ENCODE data around the gene DGCR6. TPM values are rescaled to one million over a fixed set of nuclear protein-coding genes. Genes with fewer than 3 reads are reported as not detected.
"Not testable (repeated sequence)": the region's sequence is repeated elsewhere in the genome, so short reads cannot be mapped to it uniquely, and the experiment has no call there.

DGCR6 gene
- 10 to 100 TPM in 3 of 4 donors, 1 to 10 TPM in 1; 8.6 to 33.1 (median 14.9) TPM for total RNA-seq

- H3K36me3 ChIP-seq: no peaks in the 10 kb centered on the region
- H3K4me1 ChIP-seq: no peaks in the 10 kb centered on the region
- peak within 1 kb of the TSS in 1 of 4 donors; percentile 35 for H3K4me3 ChIP-seq
- TF ChIP-seq POLR2A (IDR thresholded peaks at IDR 0.05) (no peak), CTCF (IDR thresholded peaks at IDR 0.05 in 4 of 5, conservative IDR thresholded peaks at IDR 0.05 in 1 of 5) (no peak)
- no peak for DNase-seq
- H3K27me3 ChIP-seq: no peaks in the 10 kb centered on the region
- H3K27ac ChIP-seq: peak within 1 kb of the TSS in 3 of 4 donors; percentile 72 to 75 (median 74)
- peak; percentile 56 to 78 for ATAC-seq
- intact Hi-C loops (cut with DNase I; ENCODE audit: low total_unique reads): no loop called here
- in situ Hi-C loops (cut with MboI; ENCODE audit: low sequenced_read_pairs in 4 of 4): no loop called here
- no peaks in the 10 kb centered on the region for H3K9me3 ChIP-seq
Measured at GRCh38 chr22:18905540-18906409, at the start of gene DGCR6. Gene DGCR6, plus strand, starts transcription at chr22:18906320. Its CDS starts 55 bp downstream, at chr22:18906375.

GRCh38 chr22:18859314-18859713, 46.8 kb upstream of the DGCR6 start:
- intact Hi-C loops (cut with DNase I; ENCODE audit: low total_unique reads); H3K9me3 ChIP-seq; H3K4me3 ChIP-seq; H3K4me1 ChIP-seq; DNase-seq; H3K36me3 ChIP-seq; ATAC-seq; H3K27me3 ChIP-seq; H3K27ac ChIP-seq; in situ Hi-C loops (cut with MboI; ENCODE audit: low sequenced_read_pairs in 4 of 4): not testable (repeated sequence)

GRCh38 chr22:18881260-18881659, 24.9 kb upstream of the DGCR6 start:
- H3K27me3 ChIP-seq; H3K36me3 ChIP-seq; H3K27ac ChIP-seq; ATAC-seq; in situ Hi-C loops (cut with MboI; ENCODE audit: low sequenced_read_pairs in 4 of 4); DNase-seq; H3K4me1 ChIP-seq; H3K4me3 ChIP-seq; H3K9me3 ChIP-seq; intact Hi-C loops (cut with DNase I; ENCODE audit: low total_unique reads): not testable (repeated sequence)

GRCh38 chr22:18884465-18884864, 21.7 kb upstream of the DGCR6 start:
- H3K9me3 ChIP-seq; H3K4me3 ChIP-seq; DNase-seq; intact Hi-C loops (cut with DNase I; ENCODE audit: low total_unique reads); in situ Hi-C loops (cut with MboI; ENCODE audit: low sequenced_read_pairs in 4 of 4); H3K36me3 ChIP-seq; H3K27me3 ChIP-seq; ATAC-seq; H3K27ac ChIP-seq; H3K4me1 ChIP-seq: not testable (repeated sequence)

- H3K4me1 ChIP-seq: no peaks in the 10 kb centered on the region
- H3K27ac ChIP-seq: no peak overlapping the region
- no peak for TF ChIP-seq POLR2A (IDR thresholded peaks at IDR 0.05)
- no peak for ATAC-seq
- H3K27me3 ChIP-seq: no peaks in the 10 kb centered on the region
- H3K36me3 ChIP-seq: no peaks in the 10 kb centered on the region
- no peak for DNase-seq
- H3K4me3 ChIP-seq: no peak overlapping the region
- intact Hi-C loops (cut with DNase I; ENCODE audit: low total_unique reads) (no loop called here), in situ Hi-C loops (cut with MboI; ENCODE audit: low sequenced_read_pairs in 4 of 4) (no loop called here)
- no peaks in the 10 kb centered on the region for H3K9me3 ChIP-seq
Measured at GRCh38 chr22:18888115-18888514, 18.0 kb upstream of the DGCR6 start.

GRCh38 chr22:18890510-18891192, 15.5 kb upstream of the DGCR6 start:
- intact Hi-C loops (cut with DNase I; ENCODE audit: low total_unique reads); DNase-seq; H3K36me3 ChIP-seq; H3K27me3 ChIP-seq; H3K4me1 ChIP-seq; H3K4me3 ChIP-seq; H3K27ac ChIP-seq; in situ Hi-C loops (cut with MboI; ENCODE audit: low sequenced_read_pairs in 4 of 4); H3K9me3 ChIP-seq: not testable (repeated sequence)
- ATAC-seq: peak in 1 of 2 donors; percentile 56

- in situ Hi-C loops (cut with MboI; ENCODE audit: low sequenced_read_pairs in 4 of 4); H3K27me3 ChIP-seq; H3K9me3 ChIP-seq; H3K27ac ChIP-seq; DNase-seq; H3K4me3 ChIP-seq; H3K36me3 ChIP-seq; ATAC-seq; H3K4me1 ChIP-seq; intact Hi-C loops (cut with DNase I; ENCODE audit: low total_unique reads): not testable (repeated sequence)
Measured at GRCh38 chr22:18893775-18894174, 12.3 kb upstream of the DGCR6 start.

- H3K4me3 ChIP-seq; H3K36me3 ChIP-seq; in situ Hi-C loops (cut with MboI; ENCODE audit: low sequenced_read_pairs in 4 of 4); DNase-seq; H3K4me1 ChIP-seq; H3K27ac ChIP-seq; ATAC-seq; H3K9me3 ChIP-seq; intact Hi-C loops (cut with DNase I; ENCODE audit: low total_unique reads); H3K27me3 ChIP-seq: not testable (repeated sequence)
Measured at GRCh38 chr22:18896037-18896657, 10.0 kb upstream of the DGCR6 start.

- in situ Hi-C loops (cut with MboI; ENCODE audit: low sequenced_read_pairs in 4 of 4); DNase-seq; H3K4me3 ChIP-seq; H3K27me3 ChIP-seq; H3K4me1 ChIP-seq; H3K9me3 ChIP-seq; H3K36me3 ChIP-seq; intact Hi-C loops (cut with DNase I; ENCODE audit: low total_unique reads); H3K27ac ChIP-seq: not testable (repeated sequence)
- peak; percentile 20 to 39 for ATAC-seq
Measured at GRCh38 chr22:18906410-18906745, 258 bp downstream of the DGCR6 start.

Data from gastrocnemius medialis (tissue), 4 donors.